Stimulated activated memory B cell treated with anti-CD40 and anti-IgM and Interleukin-4, amounts not matched to agents 10 μg/mL and 1 μg/mL and 100 μg/mL, for 72 hours (primary cell): ENCODE results near the gene SLC38A9.
A peak's percentile ranks its signal among the peaks of the same experiment; 100 is the strongest.

Source experiments
- ATAC-seq: fragments of 150-1000 bp; cut with Tn5 transposase; 2 replicates; pipeline ENCODE4 v1.10.0; 2021
- H3K27ac Mint-ChIP-seq: one replicate; pipeline ENCODE4 v1.8.0; 2022; ENCODE audit warnings: mild to moderate bottlenecking, mixed read lengths
- H3K27me3 Mint-ChIP-seq: one replicate; pipeline ENCODE4 v1.8.0; 2022; ENCODE audit warnings: mixed read lengths
- H3K36me3 Mint-ChIP-seq: one replicate; pipeline ENCODE4 v1.8.0; 2022; ENCODE audit warnings: mixed read lengths
- H3K4me1 Mint-ChIP-seq: one replicate; pipeline ENCODE4 v1.8.0; 2022; ENCODE audit warnings: mixed read lengths
- H3K4me3 Mint-ChIP-seq: one replicate; pipeline ENCODE4 v1.8.0; 2022; ENCODE audit warnings: mild to moderate bottlenecking, moderate library complexity, mixed read lengths
- H3K9me3 Mint-ChIP-seq: one replicate; pipeline ENCODE4 v1.8.0; 2022; ENCODE audit warnings: mixed read lengths

The SLC38A9 gene

GRCh38 chr5:55691265-55692105 is 20.6 kb downstream of the SLC38A9 start:
- Mint-ChIP-seq H3K9me3 (no peaks in the 10 kb centered on the region), H3K27me3 (no peaks in the 10 kb centered on the region), H3K27ac (peak overlapping the region; percentile 27), H3K36me3 (peaks cover 13% of the 10 kb centered on the region), H3K4me1 (no peaks in the 10 kb centered on the region), H3K4me3 (no peak overlapping the region)
- ATAC-seq, result no peak

- Mint-ChIP-seq H3K4me1 (no peaks in the 10 kb centered on the region), H3K36me3 (peaks cover 17% of the 10 kb centered on the region), H3K9me3 (no peaks in the 10 kb centered on the region), H3K27ac (no peak overlapping the region), H3K27me3 (no peaks in the 10 kb centered on the region), H3K4me3 (no peak overlapping the region)
- no peak for ATAC-seq
These were observed 30.1 kb downstream of the SLC38A9 start for GRCh38 chr5:55682071-55682470.

GRCh38 chr5:55681301-55681700 is 30.8 kb downstream of the SLC38A9 start:
- Mint-ChIP-seq H3K27me3 (no peaks in the 10 kb centered on the region), H3K27ac (no peak overlapping the region), H3K4me3 (no peak overlapping the region), H3K9me3 (no peaks in the 10 kb centered on the region), H3K4me1 (no peaks in the 10 kb centered on the region), H3K36me3 (peaks cover 17% of the 10 kb centered on the region)
- ATAC-seq, result no peak

- Mint-ChIP-seq H3K36me3 (peaks cover 17% of the 10 kb centered on the region), H3K27ac (no peak overlapping the region), H3K4me1 (no peaks in the 10 kb centered on the region), H3K27me3 (no peaks in the 10 kb centered on the region), H3K9me3 (no peaks in the 10 kb centered on the region), H3K4me3 (no peak overlapping the region)
- no peak for ATAC-seq
These were observed 31.8 kb downstream of the SLC38A9 start for GRCh38 chr5:55680353-55680752.

- Mint-ChIP-seq H3K4me3 (no peak overlapping the region), H3K4me1 (no peaks in the 10 kb centered on the region), H3K27ac (no peak overlapping the region), H3K9me3 (no peaks in the 10 kb centered on the region), H3K27me3 (no peaks in the 10 kb centered on the region), H3K36me3 (peaks cover 11% of the 10 kb centered on the region)
- ATAC-seq, result no peak
These were observed 32.6 kb downstream of the SLC38A9 start for GRCh38 chr5:55679556-55679955.

GRCh38 chr5:55675119-55675518 is 37.0 kb downstream of the SLC38A9 start:
- H3K4me3 Mint-ChIP-seq, result no peak overlapping the region
- peaks cover 11% of the 10 kb centered on the region for H3K36me3 Mint-ChIP-seq
- H3K4me1 Mint-ChIP-seq, result peaks cover 5% of the 10 kb centered on the region
- ATAC-seq, result no peak
- no peak overlapping the region for H3K27ac Mint-ChIP-seq
- no peaks in the 10 kb centered on the region for H3K27me3 Mint-ChIP-seq
- no peaks in the 10 kb centered on the region for H3K9me3 Mint-ChIP-seq

GRCh38 chr5:55674340-55674739 is 37.8 kb downstream of the SLC38A9 start:
- Mint-ChIP-seq H3K27ac (no peak overlapping the region), H3K9me3 (no peaks in the 10 kb centered on the region), H3K4me3 (no peak overlapping the region), H3K36me3 (peaks cover 11% of the 10 kb centered on the region), H3K4me1 (peaks cover 5% of the 10 kb centered on the region), H3K27me3 (no peaks in the 10 kb centered on the region)
- no peak for ATAC-seq

GRCh38 chr5:55672477-55672911 is 39.6 kb downstream of the SLC38A9 start:
- no peak for ATAC-seq
- H3K4me1 Mint-ChIP-seq, result peaks cover 5% of the 10 kb centered on the region
- H3K9me3 Mint-ChIP-seq, result no peaks in the 10 kb centered on the region
- H3K27ac Mint-ChIP-seq, result no peak overlapping the region
- peaks cover 11% of the 10 kb centered on the region for H3K36me3 Mint-ChIP-seq
- no peaks in the 10 kb centered on the region for H3K27me3 Mint-ChIP-seq
- no peak overlapping the region for H3K4me3 Mint-ChIP-seq

GRCh38 chr5:55671975-55672374 is 40.1 kb downstream of the SLC38A9 start:
- ATAC-seq, result no peak
- Mint-ChIP-seq H3K27ac (no peak overlapping the region), H3K9me3 (no peaks in the 10 kb centered on the region), H3K27me3 (no peaks in the 10 kb centered on the region), H3K4me3 (no peak overlapping the region), H3K4me1 (peaks cover 5% of the 10 kb centered on the region), H3K36me3 (peaks cover 11% of the 10 kb centered on the region)

- peaks cover 3% of the 10 kb centered on the region for H3K4me1 Mint-ChIP-seq
- H3K4me3 Mint-ChIP-seq, result no peak overlapping the region
- H3K36me3 Mint-ChIP-seq, result peaks cover 18% of the 10 kb centered on the region
- H3K27ac Mint-ChIP-seq, result no peak overlapping the region
- no peak for ATAC-seq
- no peaks in the 10 kb centered on the region for H3K9me3 Mint-ChIP-seq
- H3K27me3 Mint-ChIP-seq, result no peaks in the 10 kb centered on the region
These were observed 43.8 kb downstream of the SLC38A9 start for GRCh38 chr5:55668356-55668755.

- Mint-ChIP-seq H3K27me3 (no peaks in the 10 kb centered on the region), H3K9me3 (no peaks in the 10 kb centered on the region), H3K27ac (no peak overlapping the region), H3K4me1 (no peaks in the 10 kb centered on the region), H3K36me3 (peaks cover 14% of the 10 kb centered on the region), H3K4me3 (no peak overlapping the region)
- ATAC-seq, result no peak
These were observed 44.2 kb downstream of the SLC38A9 start for GRCh38 chr5:55667938-55668337.

- Mint-ChIP-seq H3K36me3 (peaks cover 31% of the 10 kb centered on the region), H3K27me3 (no peaks in the 10 kb centered on the region), H3K4me3 (no peak overlapping the region), H3K9me3 (no peaks in the 10 kb centered on the region), H3K27ac (no peak overlapping the region), H3K4me1 (no peaks in the 10 kb centered on the region)
- ATAC-seq, result no peak
These were observed 47.1 kb downstream of the SLC38A9 start for GRCh38 chr5:55665065-55665464.

GRCh38 chr5:55657443-55657842 is 54.7 kb downstream of the SLC38A9 start:
- Mint-ChIP-seq H3K4me3 (no peak overlapping the region), H3K4me1 (no peaks in the 10 kb centered on the region), H3K27me3 (no peaks in the 10 kb centered on the region), H3K9me3 (no peaks in the 10 kb centered on the region), H3K27ac (no peak overlapping the region), H3K36me3 (peaks cover 37% of the 10 kb centered on the region)
- no peak for ATAC-seq

GRCh38 chr5:55650386-55650785 is 61.7 kb downstream of the SLC38A9 start:
- ATAC-seq, result no peak
- Mint-ChIP-seq H3K36me3 (peaks cover 40% of the 10 kb centered on the region), H3K27ac (no peak overlapping the region), H3K9me3 (no peaks in the 10 kb centered on the region), H3K27me3 (no peaks in the 10 kb centered on the region), H3K4me3 (no peak overlapping the region), H3K4me1 (no peaks in the 10 kb centered on the region)

- no peak for ATAC-seq
- Mint-ChIP-seq H3K27me3 (no peaks in the 10 kb centered on the region), H3K36me3 (peaks cover 40% of the 10 kb centered on the region)
These were observed 62.2 kb downstream of the SLC38A9 start for GRCh38 chr5:55649963-55650362.

GRCh38 chr5:55645304-55645703 is 66.8 kb downstream of the SLC38A9 start:
- ATAC-seq, result no peak

More at GRCh38 chr5:55649963-55650362, 62.2 kb downstream of the SLC38A9 start:
- H3K9me3 Mint-ChIP-seq, result no peaks in the 10 kb centered on the region
- H3K4me3 Mint-ChIP-seq, result no peak overlapping the region
- H3K27ac Mint-ChIP-seq, result no peak overlapping the region
- H3K4me1 Mint-ChIP-seq, result no peaks in the 10 kb centered on the region

More at GRCh38 chr5:55645304-55645703, 66.8 kb downstream of the SLC38A9 start:
- Mint-ChIP-seq H3K27ac (no peak overlapping the region), H3K36me3 (peaks cover 35% of the 10 kb centered on the region), H3K27me3 (no peaks in the 10 kb centered on the region), H3K4me3 (no peak overlapping the region), H3K4me1 (no peaks in the 10 kb centered on the region), H3K9me3 (no peaks in the 10 kb centered on the region)
